Nephron (organoid): ENCODE results near the gene IKZF4.
A peak's percentile ranks its signal among the peaks of the same experiment; 100 is the strongest.

ENCODE experiments used
- H3K27ac Mint-ChIP-seq, 3 experiments: 2 replicates each; pipeline ENCODE4 v1.8.0; 2020; ENCODE audit warnings: mixed read lengths in 3 of 3, mild to moderate bottlenecking in 2 of 3, moderate library complexity in 1 of 3
- H3K27me3 Mint-ChIP-seq: 2 replicates; pipeline ENCODE4 v1.8.0; 2021; ENCODE audit warnings: low read depth, mild to moderate bottlenecking, moderate library complexity, mixed read lengths
- H3K36me3 Mint-ChIP-seq: 2 replicates; pipeline ENCODE4 v1.8.0; 2020; ENCODE audit warnings: low read depth, mixed read lengths
- H3K4me1 Mint-ChIP-seq: 2 replicates; pipeline ENCODE4 v1.8.0; 2020; ENCODE audit warnings: mixed read lengths
- H3K4me3 Mint-ChIP-seq, 3 experiments: 2 replicates each; pipeline ENCODE4 v1.8.0; 2020; ENCODE audit warnings: mild to moderate bottlenecking in 3 of 3, mixed read lengths in 3 of 3, moderate library complexity in 2 of 3
- H3K9me3 Mint-ChIP-seq: 2 replicates; pipeline ENCODE4 v1.8.0; 2020; ENCODE audit warnings: mixed read lengths
- CTCF ChIP-seq, 3 experiments: fragments of 200-600 bp; sonication (generic); IDR thresholded peaks; one replicate each; pipeline ENCODE4 v1.5.0; 2021; ENCODE audit warnings: antibody characterized with exemption in 3 of 3; ENCODE audit not compliant: unreplicated experiment in 3 of 3

The IKZF4 gene

GRCh38 chr12:56082382-56082781, 61.5 kb downstream of the IKZF4 start:
- peak overlapping the region; percentile 88 to 96 (median 89) for H3K4me3 Mint-ChIP-seq
- peak overlapping the region; percentile 85 to 96 (median 85) for H3K27ac Mint-ChIP-seq
- H3K4me1 Mint-ChIP-seq, result peaks cover 20% of the 10 kb centered on the region
- H3K9me3 Mint-ChIP-seq, result no peaks in the 10 kb centered on the region
- H3K27me3 Mint-ChIP-seq, result peaks cover 41% of the 10 kb centered on the region
- TF ChIP-seq CTCF (IDR thresholded peaks at IDR 0.05; ENCODE audit: unreplicated experiment in 3 of 3), result no peak
- peaks cover 8% of the 10 kb centered on the region for H3K36me3 Mint-ChIP-seq

GRCh38 chr12:56082967-56083366, 62.1 kb downstream of the IKZF4 start:
- Mint-ChIP-seq H3K4me1 (peaks cover 20% of the 10 kb centered on the region), H3K36me3 (peaks cover 14% of the 10 kb centered on the region), H3K9me3 (no peaks in the 10 kb centered on the region), H3K27ac (peak overlapping the region in 1 of 3 experiments; percentile 85), H3K27me3 (peaks cover 41% of the 10 kb centered on the region), H3K4me3 (peak overlapping the region in 2 of 3 experiments; percentile 89 to 96)
- TF ChIP-seq CTCF (IDR thresholded peaks at IDR 0.05; ENCODE audit: unreplicated experiment in 3 of 3), result no peak

- Mint-ChIP-seq H3K4me3 (peak overlapping the region in 1 of 3 experiments; percentile 45), H3K27me3 (peaks cover 25% of the 10 kb centered on the region), H3K27ac (no peak overlapping the region), H3K9me3 (no peaks in the 10 kb centered on the region), H3K4me1 (peaks cover 15% of the 10 kb centered on the region), H3K36me3 (peaks cover 15% of the 10 kb centered on the region)
- TF ChIP-seq CTCF (IDR thresholded peaks at IDR 0.05; ENCODE audit: unreplicated experiment in 3 of 3), result no peak
Measured at GRCh38 chr12:56084958-56085543, 64.2 kb downstream of the IKZF4 start.

GRCh38 chr12:56086096-56086495, 65.3 kb downstream of the IKZF4 start:
- no peaks in the 10 kb centered on the region for H3K9me3 Mint-ChIP-seq
- no peak overlapping the region for H3K27ac Mint-ChIP-seq
- H3K27me3 Mint-ChIP-seq, result peaks cover 17% of the 10 kb centered on the region
- H3K4me1 Mint-ChIP-seq, result peaks cover 11% of the 10 kb centered on the region
- H3K36me3 Mint-ChIP-seq, result peaks cover 20% of the 10 kb centered on the region
- no peak overlapping the region for H3K4me3 Mint-ChIP-seq
- no peak for TF ChIP-seq CTCF (IDR thresholded peaks at IDR 0.05; ENCODE audit: unreplicated experiment in 3 of 3)

GRCh38 chr12:56086608-56087007, 65.8 kb downstream of the IKZF4 start:
- Mint-ChIP-seq H3K4me3 (no peak overlapping the region), H3K4me1 (peaks cover 9% of the 10 kb centered on the region), H3K27me3 (peaks cover 12% of the 10 kb centered on the region), H3K9me3 (no peaks in the 10 kb centered on the region), H3K27ac (no peak overlapping the region), H3K36me3 (peaks cover 20% of the 10 kb centered on the region)
- TF ChIP-seq CTCF (IDR thresholded peaks at IDR 0.05; ENCODE audit: unreplicated experiment in 3 of 3), result no peak

GRCh38 chr12:56087220-56087619, 66.4 kb downstream of the IKZF4 start:
- H3K4me3 Mint-ChIP-seq, result no peak overlapping the region
- TF ChIP-seq CTCF (IDR thresholded peaks at IDR 0.05; ENCODE audit: unreplicated experiment in 3 of 3), result no peak
- peaks cover 20% of the 10 kb centered on the region for H3K36me3 Mint-ChIP-seq
- H3K4me1 Mint-ChIP-seq, result peaks cover 9% of the 10 kb centered on the region
- H3K27me3 Mint-ChIP-seq, result peaks cover 6% of the 10 kb centered on the region
- no peak overlapping the region for H3K27ac Mint-ChIP-seq
- H3K9me3 Mint-ChIP-seq, result no peaks in the 10 kb centered on the region
